SK-N-SH (cell line): ENCODE measurements around the gene ZFYVE19. TPM values are rescaled to one million over a fixed set of nuclear protein-coding genes. Genes with fewer than 3 reads are reported as not detected.

Experiments used
- CTCF ChIA-PET: fragments of 300-600, 350-600 bp; formaldehyde crosslinking; extraction: SDS; loops from one replicate; lab custom pipeline; 2021; lab: Yijun Ruan, JAX
- POLR2A ChIA-PET: fragments of 350-600 bp; sonication (Branson Sonifier 250); formaldehyde crosslinking; extraction: SDS; loops from one replicate; lab custom pipeline; 2020; ENCODE audit warnings: antibody characterized with exemption, inconsistent platforms; lab: Yijun Ruan, JAX
- DNase-seq: peaks from one replicate; pipeline ENCODE4 v3.0.0; 2012
- H2AFZ ChIP-seq: fragments of 200-600 bp; sonication (generic); 2 replicates; pipeline ENCODE4 v1.8.1; 2016; ENCODE audit warnings: antibody characterized with exemption, mild to moderate bottlenecking, low read depth
- H3F3A ChIP-seq: fragments of 200-600 bp; sonication (generic); replicated peaks from 2 replicates; pipeline ENCODE3; 2016; ENCODE audit warnings: antibody characterized with exemption, mild to moderate bottlenecking; ENCODE audit not compliant: insufficient read depth
- H3K27ac ChIP-seq, 2 experiments: fragments of 200-500 bp in 1 of 2; fragments of 200-600 bp in 1 of 2; sonication (Bioruptor generic) in 1 of 2; sonication (generic), shearing (Covaris generic) in 1 of 2; 2 replicates each; pipeline versions ENCODE4 v1.5.1 to v1.6.1; 2014 to 2016; ENCODE audit warnings: low read depth in 2 of 2, inconsistent platforms in 1 of 2, low read length in 1 of 2, mild to moderate bottlenecking in 1 of 2, mixed read lengths in 1 of 2
- H3K27me3 ChIP-seq: fragments of 200-600 bp; sonication (generic), shearing (Covaris generic); 2 replicates; pipeline ENCODE4 v1.6.1; 2016; ENCODE audit warnings: mixed run types; ENCODE audit not compliant: insufficient read depth
- H3K36me3 ChIP-seq, 2 experiments: fragments of 200-500 bp in 1 of 2; fragments of 200-600 bp in 1 of 2; sonication (Bioruptor generic) in 1 of 2; sonication (generic) in 1 of 2; replicated peaks in 1 of 2; 2 replicates each; pipeline versions ENCODE3 to v1.5.1; 2014 to 2016; ENCODE audit warnings: low read length in 1 of 2, mild to moderate bottlenecking in 1 of 2; ENCODE audit not compliant: insufficient read depth in 2 of 2, control insufficient read depth in 1 of 2
- H3K4me1 ChIP-seq, 2 experiments: fragments of 200-500 bp in 1 of 2; fragments of 200-600 bp in 1 of 2; sonication (Bioruptor generic) in 1 of 2; sonication (generic), shearing (Covaris generic) in 1 of 2; 2 replicates each; pipeline versions ENCODE4 v1.5.1 to v1.6.1; 2014 to 2016; ENCODE audit warnings: low read depth in 1 of 2, low read length in 1 of 2, mixed run types in 1 of 2; ENCODE audit not compliant: insufficient read depth in 2 of 2, control insufficient read depth in 1 of 2
- H3K4me2 ChIP-seq: fragments of 200-600 bp; sonication (generic), shearing (Covaris generic); 2 replicates; pipeline ENCODE4 v1.6.1; 2017; ENCODE audit warnings: mixed run types
- H3K4me3 ChIP-seq, 2 experiments: fragments of 200-500 bp in 1 of 2; fragments of 200-600 bp in 1 of 2; sonication (Bioruptor generic) in 1 of 2; sonication (generic), shearing (Covaris generic) in 1 of 2; 2 replicates each; pipeline versions ENCODE4 v1.5.1 to v1.8.1; 2014 to 2016; ENCODE audit warnings: low read depth in 2 of 2, inconsistent platforms in 1 of 2, low read length in 1 of 2, mild to moderate bottlenecking in 1 of 2, mixed read lengths in 1 of 2, moderate library complexity in 1 of 2
- H3K79me2 ChIP-seq: fragments of 200-600 bp; sonication (generic); 2 replicates; pipeline ENCODE4 v1.8.1; 2017; ENCODE audit warnings: mild to moderate bottlenecking; ENCODE audit not compliant: insufficient read depth
- H3K9ac ChIP-seq: fragments of 200-600 bp; sonication (generic); 2 replicates; pipeline ENCODE4 v1.6.1; 2017; ENCODE audit warnings: mixed run types
- H3K9me2 ChIP-seq: fragments of 200-600 bp; sonication (generic); 2 replicates; pipeline ENCODE4 v1.6.1; 2017; ENCODE audit warnings: mixed run types
- H3K9me3 ChIP-seq: fragments of 200-600 bp; sonication (generic); 2 replicates; pipeline ENCODE4 v1.6.1; 2017; ENCODE audit warnings: mixed run types, mild to moderate bottlenecking, moderate library complexity
- H4K20me1 ChIP-seq: fragments of 200-600 bp; sonication (generic); 2 replicates; pipeline ENCODE4 v1.6.1; 2017; ENCODE audit warnings: mild to moderate bottlenecking, mixed run types; ENCODE audit not compliant: insufficient read depth
- CHD2 ChIP-seq: fragments of 150-350 bp; IDR thresholded peaks from 2 replicates; pipeline ENCODE4 v1.6.1; 2018; ENCODE audit warnings: low read length; ENCODE audit not compliant: partially characterized antibody
- ELF1 ChIP-seq: IDR thresholded peaks from 2 replicates; pipeline ENCODE4 v1.4.0; 2012
- FOSL2 ChIP-seq: IDR thresholded peaks from 2 replicates; pipeline ENCODE4 v1.4.0; 2012; ENCODE audit warnings: low read depth, mild to moderate bottlenecking, moderate library complexity, borderline replicate concordance
- FOXJ3 ChIP-seq: sonication (generic); formaldehyde crosslinking; IDR thresholded peaks from 2 replicates; pipeline ENCODE4 v1.5.1; 2020; ENCODE audit warnings: mild to moderate bottlenecking, missing genetic modification reagents
- FOXM1 ChIP-seq: IDR thresholded peaks from 2 replicates; pipeline ENCODE4 v1.4.0; 2012; ENCODE audit warnings: low read depth, mild to moderate bottlenecking
- GABPA ChIP-seq: IDR thresholded peaks from 2 replicates; pipeline ENCODE4 v1.4.0; 2012; ENCODE audit warnings: low read depth, mild to moderate bottlenecking
- GATA2 ChIP-seq: sonication (generic); formaldehyde crosslinking; IDR thresholded peaks from 2 replicates; pipeline ENCODE4 v1.5.0; 2020; ENCODE audit warnings: mild to moderate bottlenecking, missing genetic modification reagents
- JUND ChIP-seq: IDR thresholded peaks from 2 replicates; pipeline ENCODE4 v1.4.0; 2012
- NFIC ChIP-seq: IDR thresholded peaks from 2 replicates; pipeline ENCODE4 v1.4.0; 2012; ENCODE audit warnings: borderline replicate concordance
- NRF1 ChIP-seq: IDR thresholded peaks from 2 replicates; pipeline ENCODE4 v1.6.1; 2012; ENCODE audit warnings: low read depth, mild to moderate bottlenecking, low read length
- POLR2AphosphoS5 ChIP-seq: IDR thresholded peaks from 2 replicates; pipeline ENCODE4 v1.6.1; 2012; ENCODE audit warnings: low read depth, low read length
- RAD21 ChIP-seq: IDR thresholded peaks from 2 replicates; pipeline ENCODE4 v1.6.1; 2012; ENCODE audit warnings: mild to moderate bottlenecking, low read length
- RFX5 ChIP-seq: IDR thresholded peaks from 2 replicates; pipeline ENCODE4 v1.6.1; 2012; ENCODE audit warnings: mild to moderate bottlenecking, improper control_type of control experiment, low read length
- RXRA ChIP-seq: IDR thresholded peaks from 2 replicates; pipeline ENCODE4 v1.4.0; 2012; ENCODE audit warnings: low read depth, mild to moderate bottlenecking, borderline replicate concordance
- SIN3A ChIP-seq: IDR thresholded peaks from 2 replicates; pipeline ENCODE4 v1.6.1; 2012; ENCODE audit warnings: low read depth, mild to moderate bottlenecking, low read length, moderate library complexity, borderline replicate concordance
- SMC3 ChIP-seq: IDR thresholded peaks from 2 replicates; pipeline ENCODE4 v1.6.1; 2012; ENCODE audit warnings: low read depth, low read length, improper control_type of control experiment
- TCF12 ChIP-seq: IDR thresholded peaks from 2 replicates; pipeline ENCODE4 v1.4.0; 2012
- YY1 ChIP-seq: IDR thresholded peaks from 2 replicates; pipeline ENCODE4 v1.4.0; 2012; ENCODE audit warnings: low read depth, mild to moderate bottlenecking
- WGBS: methylation state at CpG from one replicate; pipeline ENCODE4 v1.1.6; 2017; ENCODE audit warnings: low lambda C conversion rate; 5-methylcytosine and 5-hydroxymethylcytosine counted together
- polyA plus RNA-seq, 3 experiments: library from polyadenylated mRNA; depleted of rRNA; stranded (reverse); fragments of >200 nt; gene quantifications; 2 replicates each; pipeline ENCODE4 v1.2.3, GENCODE V29; 2012
- TF ChIP-seq, protein P1 (sequence below): IDR thresholded peaks from 2 replicates; pipeline ENCODE4 v1.4.0; 2012; ENCODE audit warnings: low read depth, borderline replicate concordance
- TF ChIP-seq, protein P2 (sequence below): fragments of 150-350 bp; IDR thresholded peaks from 2 replicates; pipeline ENCODE4 v1.6.1; 2016; ENCODE audit warnings: mild to moderate bottlenecking, low read depth, low read length
- TF ChIP-seq, protein P3 (sequence below): fragments of 200-600 bp; sonication (generic); IDR thresholded peaks from 2 replicates; pipeline ENCODE4 v1.6.1; 2017; ENCODE audit warnings: antibody characterized with exemption, mild to moderate bottlenecking, moderate library complexity
- TF ChIP-seq, protein P4 (sequence below): IDR thresholded peaks from 2 replicates; pipeline ENCODE4 v1.4.0; 2012; ENCODE audit warnings: low read depth

Gene ZFYVE19
- polyA plus RNA-seq, 1 of the 3 experiments (the other 2 are of a cell fraction) = 35.5 TPM

DNA sequence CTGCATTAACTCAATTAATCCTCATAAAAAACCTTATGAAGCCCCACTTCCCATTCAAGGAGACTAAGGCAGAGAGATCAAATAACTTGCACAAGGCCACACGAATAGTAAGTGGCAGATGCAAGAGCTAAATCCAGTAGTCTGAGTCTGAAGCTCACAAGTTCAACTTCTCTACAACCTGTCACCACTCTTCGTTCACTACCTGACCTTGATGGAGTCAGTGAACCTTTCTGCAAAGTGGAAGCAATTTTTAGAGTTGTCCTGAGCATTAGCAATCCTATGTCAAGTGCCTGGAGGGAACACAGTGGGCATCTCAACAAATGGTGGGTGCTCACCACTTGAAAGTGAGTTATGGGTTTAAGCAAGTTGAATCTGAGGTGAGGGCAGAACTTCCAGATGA, 34.9 kb downstream of the ZFYVE19 start:
- no peaks in the 10 kb centered on the region for H3F3A ChIP-seq
- no peaks in the 10 kb centered on the region for H3K9me2 ChIP-seq
- peaks cover 9% of the 10 kb centered on the region; the same call in 1 of the 2 replicates for H3K27me3 ChIP-seq
- no peak overlapping the region for H3K4me2 ChIP-seq
- no peak overlapping the region for H3K4me3 ChIP-seq
- no peaks in the 10 kb centered on the region for H3K36me3 ChIP-seq
- peaks cover 0 to 8% of the 10 kb centered on the region in 2 experiments; a peak in 1 of 4 replicates for H3K4me1 ChIP-seq
- CTCF ChIA-PET = interaction anchor here (0.7 to 5.3 kb wide), 3 partner anchors 11 to 32 kb away, joined by 3 to 42 read pairs (median 3); no protein-coding TSS in a partner anchor
- no peaks in the 10 kb centered on the region for H3K79me2 ChIP-seq
- TF ChIP-seq ELF1 (no peak), POLR2AphosphoS5 (no peak), GATA2 (no peak), NFIC (no peak), FOXM1 (no peak), RAD21 (no peak)
- TF ChIP-seq, protein P1, sequence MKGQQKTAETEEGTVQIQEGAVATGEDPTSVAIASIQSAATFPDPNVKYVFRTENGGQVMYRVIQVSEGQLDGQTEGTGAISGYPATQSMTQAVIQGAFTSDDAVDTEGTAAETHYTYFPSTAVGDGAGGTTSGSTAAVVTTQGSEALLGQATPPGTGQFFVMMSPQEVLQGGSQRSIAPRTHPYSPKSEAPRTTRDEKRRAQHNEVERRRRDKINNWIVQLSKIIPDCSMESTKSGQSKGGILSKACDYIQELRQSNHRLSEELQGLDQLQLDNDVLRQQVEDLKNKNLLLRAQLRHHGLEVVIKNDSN = no peak
- POLR2A ChIA-PET = no interaction called here
- DNase-seq = no peak
- H3K9me3 ChIP-seq = no peaks in the 10 kb centered on the region
- 65% methylated on average over 2 of the region's 2 CpGs for WGBS
- H2AFZ ChIP-seq = no peak overlapping the region
- no peak overlapping the region for H3K27ac ChIP-seq
- no peaks in the 10 kb centered on the region for H4K20me1 ChIP-seq
- H3K9ac ChIP-seq = no peak overlapping the region

DNA sequence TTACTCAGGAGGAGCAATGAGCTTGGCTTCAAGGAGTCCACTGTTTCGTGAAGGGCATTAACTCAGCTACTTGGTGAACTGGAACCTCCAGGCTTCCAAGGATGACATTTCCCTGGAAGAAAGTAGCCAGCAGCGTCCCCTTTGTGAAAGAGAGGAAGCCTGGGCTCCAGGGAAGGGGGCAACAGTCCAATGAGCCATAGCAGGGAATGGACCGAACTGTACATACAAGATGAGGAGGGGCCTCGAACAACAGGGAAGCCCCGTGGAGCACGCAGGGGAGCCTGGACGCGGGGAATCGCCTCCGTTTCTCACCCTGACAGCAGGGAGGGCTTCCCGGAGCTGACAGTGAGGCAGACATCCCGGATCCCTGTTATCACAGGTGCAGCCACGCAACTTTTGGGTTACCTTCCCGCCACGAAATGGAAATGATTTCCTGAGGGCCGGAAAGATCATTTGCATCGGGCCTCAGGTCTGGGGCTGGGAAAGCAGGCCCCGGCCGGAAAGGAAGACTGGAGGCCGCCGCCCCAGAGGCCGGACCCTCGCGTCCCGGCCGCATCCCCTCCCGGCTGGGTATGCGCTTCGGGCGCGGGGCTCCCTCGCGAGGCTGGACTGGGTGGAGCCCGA, 36.5 kb downstream of the ZFYVE19 start:
- no peaks in the 10 kb centered on the region for H3K79me2 ChIP-seq
- H3K9me3 ChIP-seq = no peaks in the 10 kb centered on the region
- H3K4me3 ChIP-seq = peak overlapping the region in 1 of 2 experiments; percentile 44; a peak in 2 of 4 replicates
- CTCF ChIA-PET = interaction anchor here (1.2 to 8.5 kb wide), 7 partner anchors 14 to 97 kb away, joined by 3 to 120 read pairs (median 7); partner anchors contain the start of genes RHOV and VPS18
- H3K9ac ChIP-seq = no peak overlapping the region
- H3K4me1 ChIP-seq = peaks cover 0 to 17% of the 10 kb centered on the region in 2 experiments; a peak in 1 of 4 replicates
- no peaks in the 10 kb centered on the region for H3K36me3 ChIP-seq
- WGBS = 81% methylated on average over 20 of the region's 34 CpGs
- POLR2A ChIA-PET = no interaction called here
- no peaks in the 10 kb centered on the region for H3K9me2 ChIP-seq
- no peak for DNase-seq
- H3F3A ChIP-seq = peaks cover 3% of the 10 kb centered on the region
- peaks cover 9% of the 10 kb centered on the region; the same call in 1 of the 2 replicates for H3K27me3 ChIP-seq
- no peaks in the 10 kb centered on the region for H4K20me1 ChIP-seq
- TF ChIP-seq RFX5 = no peak
- TF ChIP-seq SMC3 = no peak
- no peak for TF ChIP-seq CHD2
- no peak for TF ChIP-seq TCF12
- TF ChIP-seq RAD21 = no peak
- no peak for TF ChIP-seq ELF1
- no peak for TF ChIP-seq NFIC
- no peak for TF ChIP-seq JUND
- TF ChIP-seq, protein P2, sequence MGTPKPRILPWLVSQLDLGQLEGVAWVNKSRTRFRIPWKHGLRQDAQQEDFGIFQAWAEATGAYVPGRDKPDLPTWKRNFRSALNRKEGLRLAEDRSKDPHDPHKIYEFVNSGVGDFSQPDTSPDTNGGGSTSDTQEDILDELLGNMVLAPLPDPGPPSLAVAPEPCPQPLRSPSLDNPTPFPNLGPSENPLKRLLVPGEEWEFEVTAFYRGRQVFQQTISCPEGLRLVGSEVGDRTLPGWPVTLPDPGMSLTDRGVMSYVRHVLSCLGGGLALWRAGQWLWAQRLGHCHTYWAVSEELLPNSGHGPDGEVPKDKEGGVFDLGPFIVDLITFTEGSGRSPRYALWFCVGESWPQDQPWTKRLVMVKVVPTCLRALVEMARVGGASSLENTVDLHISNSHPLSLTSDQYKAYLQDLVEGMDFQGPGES = no peak
- TF ChIP-seq FOXJ3 (CRISPR knock-in tag) = no peak
- no peak for TF ChIP-seq GABPA
- TF ChIP-seq SIN3A = no peak
- TF ChIP-seq YY1 = no peak
- TF ChIP-seq GATA2 = no peak
- TF ChIP-seq, protein P3, sequence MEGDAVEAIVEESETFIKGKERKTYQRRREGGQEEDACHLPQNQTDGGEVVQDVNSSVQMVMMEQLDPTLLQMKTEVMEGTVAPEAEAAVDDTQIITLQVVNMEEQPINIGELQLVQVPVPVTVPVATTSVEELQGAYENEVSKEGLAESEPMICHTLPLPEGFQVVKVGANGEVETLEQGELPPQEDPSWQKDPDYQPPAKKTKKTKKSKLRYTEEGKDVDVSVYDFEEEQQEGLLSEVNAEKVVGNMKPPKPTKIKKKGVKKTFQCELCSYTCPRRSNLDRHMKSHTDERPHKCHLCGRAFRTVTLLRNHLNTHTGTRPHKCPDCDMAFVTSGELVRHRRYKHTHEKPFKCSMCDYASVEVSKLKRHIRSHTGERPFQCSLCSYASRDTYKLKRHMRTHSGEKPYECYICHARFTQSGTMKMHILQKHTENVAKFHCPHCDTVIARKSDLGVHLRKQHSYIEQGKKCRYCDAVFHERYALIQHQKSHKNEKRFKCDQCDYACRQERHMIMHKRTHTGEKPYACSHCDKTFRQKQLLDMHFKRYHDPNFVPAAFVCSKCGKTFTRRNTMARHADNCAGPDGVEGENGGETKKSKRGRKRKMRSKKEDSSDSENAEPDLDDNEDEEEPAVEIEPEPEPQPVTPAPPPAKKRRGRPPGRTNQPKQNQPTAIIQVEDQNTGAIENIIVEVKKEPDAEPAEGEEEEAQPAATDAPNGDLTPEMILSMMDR = no peak
- TF ChIP-seq, protein P4, sequence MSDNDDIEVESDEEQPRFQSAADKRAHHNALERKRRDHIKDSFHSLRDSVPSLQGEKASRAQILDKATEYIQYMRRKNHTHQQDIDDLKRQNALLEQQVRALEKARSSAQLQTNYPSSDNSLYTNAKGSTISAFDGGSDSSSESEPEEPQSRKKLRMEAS = no peak
- TF ChIP-seq RXRA = no peak
- no peak for TF ChIP-seq NRF1
- no peak for TF ChIP-seq FOSL2
- no peak for TF ChIP-seq FOXM1
- H2AFZ ChIP-seq = no peak overlapping the region
- H3K4me2 ChIP-seq = no peak overlapping the region
- H3K27ac ChIP-seq = no peak overlapping the region
